IMR-90 (cell line): Measurements from ENCODE around the gene ZNF443. TPM values are rescaled to one million over a fixed set of nuclear protein-coding genes. Genes with fewer than 3 reads are reported as not detected.
"Not testable (repeated sequence)": the region's sequence is repeated elsewhere in the genome, so short reads cannot be mapped to it uniquely, and the experiment has no call there.

Source experiments
- ATAC-seq: fragments of 200-7000 bp; cut with Tn5 transposase; 2 replicates; pipeline ENCODE4 v1.9.1; 2020; ENCODE audit warnings: low read depth, mild to moderate bottlenecking, moderate library complexity
- BruUV-seq: library from RNA; stranded (reverse); fragments of 400-500 nt; replicated peaks from 2 replicates; lab custom pipeline; 2021; lab: Mats Ljungman, UMichigan
- CTCF ChIA-PET: fragments of 300-600 bp; formaldehyde crosslinking; extraction: SDS; loops from one replicate; lab custom pipeline; 2021; ENCODE audit warnings: antibody characterized with exemption; lab: Yijun Ruan, JAX
- POLR2A ChIA-PET: fragments of 300-600 bp; sonication (Branson Sonifier 250); formaldehyde crosslinking; loops from one replicate; lab custom pipeline; 2022; ENCODE audit warnings: antibody characterized with exemption; ENCODE audit not compliant: unreplicated experiment; lab: Charles Lee
- DNase-seq: peaks from one replicate; pipeline ENCODE4 v3.0.0; 2013
- H2AFZ ChIP-seq: replicated peaks from 2 replicates; pipeline ENCODE3; 2013; ENCODE audit warnings: low read length, mild to moderate bottlenecking; ENCODE audit not compliant: poor library complexity
- H2AK5ac ChIP-seq: 2 replicates; pipeline ENCODE4 v1.6.1; 2013; ENCODE audit warnings: low read depth, low read length, inconsistent platforms
- H2AK9ac ChIP-seq: replicated peaks from 2 replicates; pipeline ENCODE3; 2013; ENCODE audit warnings: mild to moderate bottlenecking, low read depth, low read length, moderate library complexity; ENCODE audit not compliant: poor library complexity
- H2BK120ac ChIP-seq: 2 replicates; pipeline ENCODE4 v1.6.1; 2013; ENCODE audit warnings: low read depth, low read length, inconsistent platforms
- H2BK15ac ChIP-seq: 3 replicates; pipeline ENCODE4 v1.6.1; 2013; ENCODE audit warnings: low read depth, low read length, inconsistent platforms
- H2BK20ac ChIP-seq: 2 replicates; pipeline ENCODE4 v1.6.1; 2013; ENCODE audit warnings: low read depth, mild to moderate bottlenecking, inconsistent platforms, low read length, moderate library complexity
- H2BK5ac ChIP-seq: 2 replicates; pipeline ENCODE4 v1.6.1; 2013; ENCODE audit warnings: mild to moderate bottlenecking, low read depth, low read length, inconsistent platforms; ENCODE audit not compliant: poor library complexity, severe bottlenecking
- H3K14ac ChIP-seq: replicated peaks from 2 replicates; pipeline ENCODE4 v1.6.1; 2013; ENCODE audit warnings: low read depth, low read length, inconsistent platforms
- H3K18ac ChIP-seq: 2 replicates; pipeline ENCODE4 v1.6.1; 2013; ENCODE audit warnings: low read depth, low read length, control low read depth
- H3K23ac ChIP-seq: 2 replicates; pipeline ENCODE4 v1.6.1; 2013; ENCODE audit warnings: low read depth, low read length, inconsistent platforms
- H3K27ac ChIP-seq: 2 replicates; pipeline ENCODE4 v1.5.1; 2013; ENCODE audit warnings: mild to moderate bottlenecking, control low read depth, low read length; ENCODE audit not compliant: insufficient read depth
- H3K27me3 ChIP-seq: 2 replicates; pipeline ENCODE4 v1.6.1; 2013; ENCODE audit warnings: low read length; ENCODE audit not compliant: control insufficient read depth, insufficient read depth
- H3K36me3 ChIP-seq: 2 replicates; pipeline ENCODE4 v1.6.1; 2013; ENCODE audit warnings: low read length, mixed read lengths; ENCODE audit not compliant: control insufficient read depth, insufficient read depth
- H3K4ac ChIP-seq: 2 replicates; pipeline ENCODE4 v1.6.1; 2013; ENCODE audit warnings: low read depth, low read length, inconsistent platforms
- H3K4me1 ChIP-seq: 2 replicates; pipeline ENCODE4 v1.6.1; 2013; ENCODE audit warnings: low read length, mixed read lengths; ENCODE audit not compliant: control insufficient read depth, insufficient read depth
- H3K4me2 ChIP-seq: 2 replicates; pipeline ENCODE4 v1.6.1; 2013; ENCODE audit warnings: low read depth, mild to moderate bottlenecking, control low read depth, low read length, moderate library complexity
- H3K4me3 ChIP-seq: 2 replicates; pipeline ENCODE4 v1.5.1; 2013; ENCODE audit warnings: low read depth, mild to moderate bottlenecking, control low read depth, low read length, moderate library complexity; ENCODE audit not compliant: insufficient read depth
- H3K56ac ChIP-seq: 2 replicates; pipeline ENCODE4 v1.6.1; 2013; ENCODE audit warnings: low read length, inconsistent platforms; ENCODE audit not compliant: insufficient read depth; ENCODE audit errors: extremely low read depth
- H3K79me1 ChIP-seq, 2 experiments: 2 replicates each; pipeline ENCODE4 v1.6.1; 2013; ENCODE audit warnings: low read length in 2 of 2, inconsistent platforms in 1 of 2, low read depth in 1 of 2
- H3K9ac ChIP-seq: 2 replicates; pipeline ENCODE4 v1.6.1; 2013; ENCODE audit warnings: low read depth, low read length, control low read depth
- H3K9me1 ChIP-seq: 2 replicates; pipeline ENCODE4 v1.6.1; 2013; ENCODE audit warnings: low read length, inconsistent platforms; ENCODE audit not compliant: insufficient read depth
- H3K9me3 ChIP-seq: 2 replicates; pipeline ENCODE4 v1.6.1; 2013; ENCODE audit warnings: low read length; ENCODE audit not compliant: control insufficient read depth, insufficient read depth
- H4K20me1 ChIP-seq: 2 replicates; pipeline ENCODE4 v1.6.1; 2013; ENCODE audit warnings: low read length, inconsistent platforms; ENCODE audit not compliant: insufficient read depth
- H4K5ac ChIP-seq: 2 replicates; pipeline ENCODE4 v1.6.1; 2013; ENCODE audit warnings: mild to moderate bottlenecking, low read depth, low read length, control low read depth
- H4K8ac ChIP-seq, 2 experiments: 2 replicates each; pipeline ENCODE4 v1.6.1; 2013; ENCODE audit warnings: low read depth in 2 of 2, low read length in 2 of 2, control low read depth in 1 of 2, inconsistent platforms in 1 of 2
- H4K91ac ChIP-seq: 2 replicates; pipeline ENCODE4 v1.6.1; 2013; ENCODE audit warnings: low read depth, low read length, inconsistent platforms; ENCODE audit not compliant: insufficient read depth
- WGBS, 2 experiments: methylation state at CpG; one replicate each; pipeline versions ENCODE4 v1.1.5 to v1.1.7; 2013; ENCODE audit warnings: missing lambda C conversion rate in 2 of 2; ENCODE audit not compliant: insufficient read length in 1 of 2; ENCODE audit errors: extremely low coverage in 2 of 2; 5-methylcytosine and 5-hydroxymethylcytosine counted together
- dilution Hi-C: fragments of 300-500 bp; cut with HindIII; formaldehyde crosslinking; loops from one replicate; pipeline ENCODE4 v1.14.3; 2018; ENCODE audit warnings: low sequenced_read_pairs; ENCODE audit not compliant: unreplicated experiment
- in situ Hi-C: fragments of 300-500 bp; cut with MboI; formaldehyde crosslinking; loops from 3 replicates; pipeline ENCODE4 v1.14.3; 2019; ENCODE audit warnings: low sequenced_read_pairs, inconsistent platforms, mixed read lengths
- intact Hi-C: fragments of 100-400 bp; cut with micrococcal nuclease; formaldehyde crosslinking; loops from 2 replicates; pipeline ENCODE4 v1.10.0; 2022
- polyA plus RNA-seq, 3 experiments: library from polyadenylated mRNA; depleted of rRNA; stranded (reverse); fragments of >200 nt; gene quantifications; 2 replicates each; pipeline ENCODE4 v1.2.3, GENCODE V29; 2012; ENCODE audit warnings: low replicate concordance in 1 of 3
- total RNA-seq: library from RNA; depleted of rRNA; stranded (reverse); fragments of >200 nt; gene quantifications from 2 replicates; pipeline ENCODE4 v1.2.3, GENCODE V29; 2012

Gene ZNF443
- total and polyA plus RNA-seq, 2 of the 4 experiments (the other 2 are of a cell fraction) = 0.79 to 3.2 TPM

DNA sequence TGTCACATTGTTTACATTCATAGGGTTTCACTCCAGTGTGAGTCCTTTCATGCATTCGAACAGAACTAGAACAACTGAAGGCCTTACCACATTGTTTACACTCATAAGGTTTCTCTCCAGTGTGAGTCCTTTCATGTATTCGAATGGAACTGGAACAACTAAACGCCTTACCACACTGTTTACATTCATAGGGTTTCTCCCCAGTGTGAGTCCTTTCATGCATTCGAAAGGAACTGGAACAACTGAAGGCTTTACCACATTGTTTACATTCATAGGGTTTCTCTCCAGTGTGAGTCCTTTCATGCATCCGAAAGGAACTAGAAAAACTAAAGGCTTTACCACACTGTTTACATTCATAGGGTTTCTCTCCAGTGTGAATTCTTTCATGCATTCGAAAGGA lies 23.3 kb upstream of the ZNF443 start:
- H3K4me2 ChIP-seq, POLR2A ChIA-PET: not testable (repeated sequence)

More for the DNA sequence above, 23.3 kb upstream of the ZNF443 start:
- peaks cover 53% of the 10 kb centered on the region for H3K9me3 ChIP-seq
- dilution Hi-C loops, intact Hi-C loops, H2BK5ac ChIP-seq, ATAC-seq, H3K14ac ChIP-seq, H2AK5ac ChIP-seq, H3K9me1 ChIP-seq, CTCF ChIA-PET, H3K27ac ChIP-seq, H2AK9ac ChIP-seq, H4K91ac ChIP-seq, H3K79me1 ChIP-seq, H2AFZ ChIP-seq, H3K27me3 ChIP-seq, H3K56ac ChIP-seq, H4K5ac ChIP-seq, H2BK20ac ChIP-seq, H3K4me1 ChIP-seq, H2BK120ac ChIP-seq, H3K18ac ChIP-seq, H4K8ac ChIP-seq, H4K20me1 ChIP-seq, BruUV-seq, DNase-seq, H3K36me3 ChIP-seq, H3K4ac ChIP-seq, H2BK15ac ChIP-seq, in situ Hi-C loops, H3K23ac ChIP-seq, H3K4me3 ChIP-seq, H3K9ac ChIP-seq: not testable (repeated sequence)
- 88% methylated on average over 3 of the region's 6 CpGs; no CpG with 5 or more reads in 1 of the 2 experiments for WGBS, 2 experiments
